ENCODE data around the gene DYNC1H1.
A peak's percentile ranks its signal among the peaks of the same experiment; 100 is the strongest.

Gene DYNC1H1

DNA sequence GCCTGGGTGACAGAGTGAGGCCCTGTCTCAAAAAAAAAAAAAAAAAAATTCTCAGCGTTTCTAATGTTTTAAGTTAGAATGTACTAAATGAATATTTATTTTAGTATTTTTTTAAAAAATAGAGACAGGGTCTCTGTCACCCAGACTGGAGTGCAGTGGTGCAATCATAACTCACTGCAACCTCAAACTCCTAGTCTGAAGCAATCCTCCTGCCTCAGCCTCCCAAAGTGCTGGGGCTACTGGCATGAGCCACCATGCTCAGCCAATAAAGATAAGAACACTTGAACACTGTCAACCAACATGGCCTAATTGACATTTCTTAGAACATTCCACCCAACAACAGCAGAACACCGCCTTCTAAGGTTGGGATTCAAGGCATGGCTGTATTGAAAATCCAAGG lies 5.1 kb upstream of the DYNC1H1 start:
- Histone ChIP-seq H3K27me3 (ENCODE audit: insufficient read depth, low read length) (peaks cover 38% of the 10 kb centered on the region), H3K4me1 (ENCODE audit: insufficient read depth, low read length) (no peaks in the 10 kb centered on the region; the same call in 1 of the 2 replicates), H3K36me3 (ENCODE audit: insufficient read depth, low read depth, low read length) (no peaks in the 10 kb centered on the region), H3K9ac (ENCODE audit: low read depth, low read length) (no peak overlapping the region), H3K4me3 (ENCODE audit: low read length) (no peak overlapping the region), H3K9me3 (ENCODE audit: insufficient read depth, low read depth, low read length) (no peaks in the 10 kb centered on the region), H3K27ac (ENCODE audit: low read length) (no peak overlapping the region)

DNA sequence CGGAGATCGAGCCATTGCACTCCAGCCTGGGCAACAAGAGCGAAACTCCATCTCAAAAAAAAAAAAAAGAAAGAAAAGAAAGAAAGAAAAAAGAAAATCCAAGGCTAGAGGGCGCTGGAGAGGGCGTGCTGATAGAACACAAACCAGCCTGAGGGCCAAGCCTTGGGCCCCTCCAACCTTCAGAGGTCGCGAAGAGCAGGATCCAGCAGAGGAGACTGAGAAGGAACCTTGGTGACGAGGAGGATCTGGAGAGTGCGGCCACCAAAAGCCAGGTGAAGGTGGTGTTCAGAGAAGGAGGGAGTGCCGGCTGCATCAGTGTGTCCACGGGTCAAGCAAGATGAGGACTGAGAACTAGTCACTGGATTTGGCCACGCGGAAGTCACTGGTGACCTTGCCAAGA lies 4.1 kb upstream of the DYNC1H1 start:
- Histone ChIP-seq H3K4me3 (ENCODE audit: low read length) (no peak overlapping the region), H3K27me3 (ENCODE audit: insufficient read depth, low read length) (peaks cover 38% of the 10 kb centered on the region), H3K4me1 (ENCODE audit: insufficient read depth, low read length) (no peaks in the 10 kb centered on the region; the same call in 1 of the 2 replicates), H3K36me3 (ENCODE audit: insufficient read depth, low read depth, low read length) (no peaks in the 10 kb centered on the region), H3K27ac (ENCODE audit: low read length) (no peak overlapping the region), H3K9me3 (ENCODE audit: insufficient read depth, low read depth, low read length) (no peaks in the 10 kb centered on the region), H3K9ac (ENCODE audit: low read depth, low read length) (no peak overlapping the region)

DNA sequence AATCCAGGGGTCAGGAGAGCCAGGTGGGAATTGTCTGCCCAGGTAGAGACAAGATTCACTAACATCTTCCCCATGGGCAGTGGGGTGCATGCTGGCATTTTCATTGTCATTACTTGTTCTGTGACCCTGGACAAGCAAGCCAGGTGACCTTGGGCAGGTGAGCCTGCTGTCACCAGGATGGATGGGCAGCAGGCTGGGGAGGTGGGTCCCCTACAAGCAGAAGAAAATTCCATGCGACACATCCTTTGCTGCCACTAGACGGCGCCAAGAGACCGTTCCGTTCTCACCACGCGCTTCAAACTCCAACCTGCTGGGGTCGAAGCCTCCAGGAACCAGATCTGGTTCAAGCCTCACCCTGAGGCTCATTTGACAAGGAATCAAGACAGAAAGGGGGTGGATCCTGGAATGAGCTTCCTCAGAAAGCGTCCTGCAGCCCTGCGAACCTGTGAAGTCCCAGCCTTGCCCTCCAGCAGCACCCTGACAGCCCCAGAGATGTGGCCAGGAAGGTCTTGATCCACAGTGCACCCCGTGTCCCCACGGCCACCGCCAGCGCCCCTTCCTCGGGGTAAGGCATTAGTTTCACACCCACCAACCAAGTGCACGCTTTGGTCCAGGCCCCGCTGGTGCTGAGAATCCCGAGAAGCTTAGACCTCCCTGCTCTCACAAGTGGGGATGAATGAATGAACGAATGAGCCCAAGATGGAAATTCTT lies 3.2 kb upstream of the DYNC1H1 start:
- Histone ChIP-seq H3K27me3 (ENCODE audit: insufficient read depth, low read length) (peaks cover 38% of the 10 kb centered on the region), H3K27ac (ENCODE audit: low read length) (no peak overlapping the region), H3K4me3 (ENCODE audit: low read length) (no peak overlapping the region), H3K4me1 (ENCODE audit: insufficient read depth, low read length) (peaks cover 4% of the 10 kb centered on the region), H3K9ac (ENCODE audit: low read depth, low read length) (no peak overlapping the region), H3K36me3 (ENCODE audit: insufficient read depth, low read depth, low read length) (no peaks in the 10 kb centered on the region), H3K9me3 (ENCODE audit: insufficient read depth, low read depth, low read length) (no peaks in the 10 kb centered on the region)

DNA sequence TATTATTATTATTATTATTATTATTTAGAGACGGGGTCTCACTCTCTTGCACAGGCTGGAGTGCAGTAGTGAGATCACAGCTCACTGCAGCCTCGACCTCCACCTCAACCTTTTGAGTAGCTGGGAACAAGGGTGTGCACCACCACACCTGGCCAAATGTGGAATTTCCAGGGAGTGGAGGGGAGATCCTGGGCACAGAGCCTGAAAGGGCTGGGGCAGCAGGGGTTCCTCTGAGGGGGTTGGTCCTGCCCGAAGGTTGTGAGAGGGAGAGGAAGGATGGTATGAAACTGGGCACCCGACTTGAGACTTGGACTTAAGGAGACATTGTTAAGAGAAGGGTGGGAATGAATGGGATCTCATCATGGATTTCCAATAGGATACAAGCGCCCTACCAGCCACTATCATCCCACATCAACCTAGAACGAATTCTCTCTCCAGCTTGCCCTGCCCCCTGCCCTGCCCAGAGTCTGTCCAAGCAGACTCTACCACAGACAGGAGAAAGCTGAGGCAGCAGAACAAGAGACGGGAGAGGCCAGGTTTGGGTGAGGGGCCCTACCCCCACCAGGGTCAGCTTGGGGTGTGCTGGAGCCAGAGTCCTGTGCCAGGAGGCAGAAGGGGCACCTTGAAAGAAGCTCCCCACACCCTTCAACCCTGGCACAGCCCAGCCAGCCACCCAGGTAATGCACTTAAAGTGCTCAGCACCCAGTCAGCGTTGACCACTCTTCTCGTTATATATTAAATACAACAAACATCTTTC lies 2.4 kb upstream of the DYNC1H1 start:
- Histone ChIP-seq H3K36me3 (ENCODE audit: insufficient read depth, low read depth, low read length) (no peaks in the 10 kb centered on the region), H3K9me3 (ENCODE audit: insufficient read depth, low read depth, low read length) (no peaks in the 10 kb centered on the region), H3K27ac (ENCODE audit: low read length) (no peak overlapping the region), H3K4me3 (ENCODE audit: low read length) (no peak overlapping the region), H3K27me3 (ENCODE audit: insufficient read depth, low read length) (peaks cover 38% of the 10 kb centered on the region), H3K9ac (ENCODE audit: low read depth, low read length) (no peak overlapping the region), H3K4me1 (ENCODE audit: insufficient read depth, low read length) (peaks cover 12% of the 10 kb centered on the region)

DNA sequence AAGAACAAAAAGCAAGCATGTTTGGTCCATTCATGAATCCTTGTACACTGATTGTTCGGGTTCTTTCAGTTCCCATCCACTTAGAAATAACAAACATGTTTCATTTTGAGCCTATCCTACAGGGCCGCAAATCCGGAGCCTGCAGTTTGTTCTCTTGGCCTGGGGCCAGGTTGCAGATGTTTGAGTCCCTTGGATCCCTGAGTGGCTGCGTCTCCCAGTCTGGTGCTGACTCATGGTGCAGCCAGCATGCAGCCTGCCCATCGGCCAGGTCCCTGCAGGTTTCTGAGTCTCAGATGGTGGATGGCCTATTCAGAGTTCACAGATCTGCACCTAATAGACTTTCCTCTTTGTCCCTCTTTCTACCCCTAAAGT lies 1.9 kb upstream of the DYNC1H1 start:
- Histone ChIP-seq H3K27me3 (ENCODE audit: insufficient read depth, low read length) (peaks cover 38% of the 10 kb centered on the region), H3K36me3 (ENCODE audit: insufficient read depth, low read depth, low read length) (no peaks in the 10 kb centered on the region), H3K9me3 (ENCODE audit: insufficient read depth, low read depth, low read length) (no peaks in the 10 kb centered on the region), H3K4me1 (ENCODE audit: insufficient read depth, low read length) (peaks cover 13% of the 10 kb centered on the region), H3K9ac (ENCODE audit: low read depth, low read length) (no peak overlapping the region), H3K27ac (ENCODE audit: low read length) (no peak overlapping the region), H3K4me3 (ENCODE audit: low read length) (no peak overlapping the region)

DNA sequence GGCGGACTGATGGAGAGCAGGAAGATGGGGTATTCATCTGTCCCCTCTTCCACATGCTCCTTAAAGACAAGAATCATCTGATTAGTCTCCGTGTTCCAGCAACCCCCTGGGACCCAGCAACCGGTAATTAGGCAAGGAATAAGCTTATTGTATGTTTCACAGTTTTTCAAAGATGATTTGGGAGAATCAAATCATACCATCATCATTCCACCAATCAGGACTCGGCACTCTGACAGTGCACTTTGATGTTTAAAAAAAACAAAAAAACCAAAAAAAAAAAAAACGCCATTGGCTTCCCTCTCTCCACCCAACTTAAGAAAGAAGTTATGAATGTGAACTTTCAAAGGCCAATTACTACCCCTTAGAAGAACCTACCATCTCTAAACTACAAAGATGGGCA lies 1.3 kb upstream of the DYNC1H1 start:
- no peak overlapping the region for H3K4me3 ChIP-seq (ENCODE audit: low read length)

DNA sequence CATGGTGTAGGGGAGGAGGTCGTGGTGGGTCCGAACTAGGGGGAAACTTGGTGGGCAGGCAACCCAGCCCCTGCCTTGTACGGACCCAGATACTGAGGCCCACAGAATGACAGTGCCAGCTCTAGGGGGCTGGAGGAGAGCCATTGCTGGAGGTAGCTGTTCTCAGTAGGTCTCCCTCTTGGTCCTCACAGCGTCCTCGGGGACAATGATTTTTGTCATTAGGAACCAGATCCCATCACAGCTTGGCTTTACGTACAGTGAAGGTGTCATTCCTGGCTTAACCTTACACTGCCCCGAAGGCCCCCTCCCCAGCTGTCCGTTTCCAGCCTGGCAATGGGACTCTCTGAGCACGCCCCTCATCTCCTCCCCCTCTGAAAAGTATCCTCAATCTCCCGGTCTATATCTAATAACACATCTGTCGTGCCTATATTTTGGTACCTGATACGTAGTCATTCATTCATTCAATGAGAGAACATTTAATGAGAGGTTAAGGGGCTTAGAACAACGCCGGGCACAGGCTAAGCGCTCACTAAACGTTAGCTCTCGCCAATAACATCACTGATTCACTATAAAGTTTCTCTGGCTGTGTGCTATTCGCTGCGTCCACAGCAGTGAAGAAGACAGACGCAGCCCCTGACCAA lies 597 bp upstream of the DYNC1H1 start:
- no peaks in the 10 kb centered on the region for H3K9me3 ChIP-seq (ENCODE audit: insufficient read depth, low read depth, low read length)
- H3K27ac ChIP-seq (ENCODE audit: low read length): no peak overlapping the region
- peak overlapping the region; percentile 65 for H3K4me3 ChIP-seq (ENCODE audit: low read length)
- peaks cover 13% of the 10 kb centered on the region for H3K4me1 ChIP-seq (ENCODE audit: insufficient read depth, low read length)
- H3K27me3 ChIP-seq (ENCODE audit: insufficient read depth, low read length): peaks cover 38% of the 10 kb centered on the region
- H3K36me3 ChIP-seq (ENCODE audit: insufficient read depth, low read depth, low read length): peaks cover 6% of the 10 kb centered on the region
- no peak overlapping the region for H3K9ac ChIP-seq (ENCODE audit: low read depth, low read length)

More for the DNA sequence above, 1.3 kb upstream of the DYNC1H1 start:
- no peak overlapping the region for H3K27ac ChIP-seq (ENCODE audit: low read length)
- H3K36me3 ChIP-seq (ENCODE audit: insufficient read depth, low read depth, low read length): no peaks in the 10 kb centered on the region
- no peaks in the 10 kb centered on the region for H3K9me3 ChIP-seq (ENCODE audit: insufficient read depth, low read depth, low read length)
- peaks cover 13% of the 10 kb centered on the region for H3K4me1 ChIP-seq (ENCODE audit: insufficient read depth, low read length)
- H3K27me3 ChIP-seq (ENCODE audit: insufficient read depth, low read length): peaks cover 38% of the 10 kb centered on the region
- H3K9ac ChIP-seq (ENCODE audit: low read depth, low read length): no peak overlapping the region

- H3K9me3 ChIP-seq (ENCODE audit: insufficient read depth, low read depth, low read length): no peaks in the 10 kb centered on the region
- peaks cover 38% of the 10 kb centered on the region for H3K27me3 ChIP-seq (ENCODE audit: insufficient read depth, low read length)
- H3K27ac ChIP-seq (ENCODE audit: low read length): peak overlapping the region; percentile 35
- H3K4me3 ChIP-seq (ENCODE audit: low read length): peak overlapping the region; percentile 98
- peaks cover 14% of the 10 kb centered on the region for H3K36me3 ChIP-seq (ENCODE audit: insufficient read depth, low read depth, low read length)
- H3K4me1 ChIP-seq (ENCODE audit: insufficient read depth, low read length): peaks cover 13% of the 10 kb centered on the region
- H3K9ac ChIP-seq (ENCODE audit: low read depth, low read length): peak overlapping the region; percentile 92
Observed at GRCh38 chr14:101965181-101965544, 790 bp downstream of the DYNC1H1 start.

DNA sequence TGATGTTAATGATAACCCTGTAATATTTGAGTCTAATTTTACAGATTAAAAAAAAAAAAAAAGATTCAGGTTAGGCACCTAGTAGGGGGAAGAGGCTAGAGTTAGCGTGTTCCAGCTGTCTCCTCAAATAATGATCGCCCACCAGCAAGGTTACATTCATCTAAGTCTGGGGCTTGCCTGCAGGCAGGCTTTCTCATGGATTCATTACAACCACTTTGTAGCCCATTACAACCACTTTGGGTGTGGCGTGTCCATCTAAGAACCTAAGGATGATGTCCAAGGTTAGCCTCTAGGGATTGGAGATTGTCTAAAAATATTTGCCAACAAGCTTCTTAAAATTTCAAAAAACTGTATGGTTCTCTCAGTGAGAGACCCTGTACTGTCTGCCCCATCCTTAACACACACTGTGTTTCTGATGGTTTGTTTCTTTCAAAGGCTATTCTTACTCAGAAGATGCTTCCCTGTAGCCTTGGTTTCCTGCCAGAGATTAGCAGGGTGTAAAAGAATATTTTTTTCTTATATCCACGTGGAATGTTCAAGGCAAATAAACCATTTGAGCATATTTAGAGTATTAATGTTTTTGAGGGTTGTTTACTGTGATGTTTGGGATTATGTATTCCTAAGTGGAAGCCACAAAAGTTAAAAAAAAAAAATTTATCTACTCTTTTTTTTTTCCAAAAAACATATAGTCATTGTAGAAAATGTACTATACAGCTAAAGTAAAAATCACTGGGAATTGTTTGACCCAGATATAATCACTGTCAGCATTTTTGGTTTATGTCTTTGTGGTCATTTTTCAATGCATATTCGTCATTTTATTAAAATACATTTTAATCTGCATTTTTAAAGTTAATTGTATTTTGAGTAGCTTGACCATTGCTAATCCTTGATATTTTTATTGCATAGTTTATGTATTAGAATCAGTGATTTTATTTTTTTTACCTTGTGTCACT lies 1.7 kb downstream of the DYNC1H1 start:
- no peak overlapping the region for H3K27ac ChIP-seq (ENCODE audit: low read length)
- peak overlapping the region; percentile 92 for H3K9ac ChIP-seq (ENCODE audit: low read depth, low read length)
- peak overlapping the region; percentile 98 for H3K4me3 ChIP-seq (ENCODE audit: low read length)
- H3K9me3 ChIP-seq (ENCODE audit: insufficient read depth, low read depth, low read length): no peaks in the 10 kb centered on the region
- peaks cover 13% of the 10 kb centered on the region for H3K4me1 ChIP-seq (ENCODE audit: insufficient read depth, low read length)
- peaks cover 30% of the 10 kb centered on the region for H3K27me3 ChIP-seq (ENCODE audit: insufficient read depth, low read length)
- H3K36me3 ChIP-seq (ENCODE audit: insufficient read depth, low read depth, low read length): peaks cover 14% of the 10 kb centered on the region

DNA sequence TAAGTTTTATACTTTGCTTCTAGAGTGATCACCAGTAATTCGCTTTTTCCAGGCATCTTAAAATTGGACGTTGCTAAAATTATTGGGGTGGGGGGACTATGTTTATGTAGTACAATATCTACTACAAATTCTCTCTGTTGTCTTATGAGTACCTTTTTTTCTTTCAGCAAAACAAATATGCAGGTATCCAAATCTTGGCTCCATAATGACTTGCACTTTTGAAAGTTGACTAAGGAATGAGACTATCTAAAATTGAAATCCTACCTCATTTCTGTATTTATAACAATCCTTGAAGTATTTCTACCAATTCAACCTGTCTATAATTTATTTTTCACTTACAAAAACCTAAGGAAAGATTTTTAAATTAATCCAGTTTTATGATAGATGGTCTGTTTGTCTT lies 2.4 kb downstream of the DYNC1H1 start:
- Histone ChIP-seq H3K4me1 (ENCODE audit: insufficient read depth, low read length) (peaks cover 13% of the 10 kb centered on the region), H3K9me3 (ENCODE audit: insufficient read depth, low read depth, low read length) (no peaks in the 10 kb centered on the region), H3K36me3 (ENCODE audit: insufficient read depth, low read depth, low read length) (peaks cover 14% of the 10 kb centered on the region), H3K27me3 (ENCODE audit: insufficient read depth, low read length) (peaks cover 23% of the 10 kb centered on the region), H3K4me3 (ENCODE audit: low read length) (peak overlapping the region; percentile 98; the same call in 1 of the 2 replicates), H3K27ac (ENCODE audit: low read length) (no peak overlapping the region), H3K9ac (ENCODE audit: low read depth, low read length) (peak overlapping the region; percentile 92; the same call in 1 of the 2 replicates)

DNA sequence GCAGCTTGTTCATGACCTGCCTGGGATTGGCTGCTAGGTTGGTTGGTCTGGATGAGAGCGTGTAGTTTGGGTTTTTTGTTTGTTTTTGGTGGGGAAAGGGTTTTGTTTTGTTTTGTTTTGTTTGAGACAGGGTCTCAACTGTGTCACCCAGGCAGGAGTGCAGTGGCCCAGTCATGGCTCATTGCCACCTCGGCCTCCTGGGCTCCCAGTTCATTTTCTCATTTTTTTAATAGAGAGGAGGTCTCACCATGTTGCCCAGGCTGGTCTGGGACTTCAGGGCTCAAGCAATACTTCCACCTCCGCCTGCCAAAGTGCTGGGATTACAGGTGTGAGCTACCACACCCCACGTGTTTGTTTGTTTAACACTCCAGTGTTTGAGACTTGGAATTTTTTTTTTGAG lies 3.8 kb downstream of the DYNC1H1 start:
- Histone ChIP-seq H3K9ac (ENCODE audit: low read depth, low read length) (no peak overlapping the region), H3K9me3 (ENCODE audit: insufficient read depth, low read depth, low read length) (no peaks in the 10 kb centered on the region), H3K27me3 (ENCODE audit: insufficient read depth, low read length) (peaks cover 9% of the 10 kb centered on the region), H3K4me1 (ENCODE audit: insufficient read depth, low read length) (peaks cover 13% of the 10 kb centered on the region; the same call in 1 of the 2 replicates), H3K36me3 (ENCODE audit: insufficient read depth, low read depth, low read length) (peaks cover 14% of the 10 kb centered on the region), H3K27ac (ENCODE audit: low read length) (no peak overlapping the region), H3K4me3 (ENCODE audit: low read length) (no peak overlapping the region)
